Smooth muscle cell (in vitro differentiated cells): ENCODE results near the gene NEURL1B. TPM values are rescaled to one million over a fixed set of nuclear protein-coding genes. Genes with fewer than 3 reads are reported as not detected.

Experiments
- DNase-seq: peaks from one replicate; lab custom pipeline; 2025; ENCODE audit not compliant: unreplicated experiment; lab: John Stamatoyannopoulos, UW
- H2AFZ ChIP-seq: fragments of 200-600 bp; sonication (generic); 2 replicates; pipeline ENCODE4 v1.6.0; 2016; ENCODE audit warnings: antibody characterized with exemption, low read depth, mild to moderate bottlenecking
- H3F3A ChIP-seq: fragments of 200-600 bp; sonication (generic); 2 replicates; pipeline ENCODE4 v1.6.0; 2017; ENCODE audit warnings: antibody characterized with exemption, low read depth
- H3K27ac ChIP-seq: fragments of 200-600 bp; sonication (generic); 2 replicates; pipeline ENCODE4 v1.5.1; 2016; ENCODE audit warnings: low read depth, mild to moderate bottlenecking
- H3K27me3 ChIP-seq: fragments of 200-600 bp; sonication (generic); 2 replicates; pipeline ENCODE4 v1.6.1; 2016; ENCODE audit warnings: low read depth, mild to moderate bottlenecking
- H3K36me3 ChIP-seq: fragments of 200-600 bp; sonication (generic); 2 replicates; pipeline ENCODE4 v1.5.1; 2016; ENCODE audit warnings: low read depth
- H3K4me1 ChIP-seq: fragments of 200-600 bp; sonication (generic); 2 replicates; pipeline ENCODE4 v1.5.1; 2016; ENCODE audit warnings: low read depth
- H3K4me2 ChIP-seq: fragments of 200-600 bp; sonication (generic); 2 replicates; pipeline ENCODE4 v1.6.0; 2016; ENCODE audit warnings: mild to moderate bottlenecking
- H3K4me3 ChIP-seq: fragments of 200-600 bp; sonication (generic); 2 replicates; pipeline ENCODE4 v1.5.1; 2016; ENCODE audit warnings: mild to moderate bottlenecking
- H3K79me2 ChIP-seq: fragments of 200-600 bp; sonication (generic); 2 replicates; pipeline ENCODE4 v1.6.0; 2016; ENCODE audit warnings: low read depth, mild to moderate bottlenecking
- H3K9ac ChIP-seq: fragments of 200-600 bp; sonication (generic); 2 replicates; pipeline ENCODE4 v1.6.0; 2016; ENCODE audit warnings: low read depth
- H3K9me3 ChIP-seq: fragments of 200-600 bp; sonication (generic); replicated peaks from 2 replicates; pipeline ENCODE4 v1.5.1; 2016; ENCODE audit warnings: low read depth
- H4K20me1 ChIP-seq: fragments of 200-600 bp; sonication (generic); 2 replicates; pipeline ENCODE4 v1.6.0; 2016; ENCODE audit warnings: low read depth
- WGBS: methylation state at CpG from one replicate; pipeline ENCODE4 v1.1.7; 2016; ENCODE audit warnings: low lambda C conversion rate; 5-methylcytosine and 5-hydroxymethylcytosine counted together
- polyA plus RNA-seq: library from polyadenylated mRNA; unstranded; fragments of >200 nt; fragmentation: Nextera tagmentation; extraction: Ambion mirVana; gene quantifications from 2 replicates; pipeline ENCODE4 v1.2.1, GENCODE V29; 2016
- total RNA-seq: library from RNA; depleted of rRNA; stranded (reverse); fragments of >200 nt; gene quantifications from 2 replicates; pipeline ENCODE4 v1.2.3, GENCODE V29; 2014
- TF ChIP-seq, protein P1 (sequence below): fragments of 200-600 bp; sonication (generic); IDR thresholded peaks from 2 replicates; pipeline ENCODE4 v1.5.1; 2017; ENCODE audit warnings: borderline replicate concordance, mild to moderate bottlenecking, antibody characterized with exemption; ENCODE audit not compliant: insufficient read depth, poor library complexity, severe bottlenecking

The NEURL1B gene
- total and polyA plus RNA-seq, 2 experiments from 2014 or later, result 3.7 to 10.0 TPM

DNA sequence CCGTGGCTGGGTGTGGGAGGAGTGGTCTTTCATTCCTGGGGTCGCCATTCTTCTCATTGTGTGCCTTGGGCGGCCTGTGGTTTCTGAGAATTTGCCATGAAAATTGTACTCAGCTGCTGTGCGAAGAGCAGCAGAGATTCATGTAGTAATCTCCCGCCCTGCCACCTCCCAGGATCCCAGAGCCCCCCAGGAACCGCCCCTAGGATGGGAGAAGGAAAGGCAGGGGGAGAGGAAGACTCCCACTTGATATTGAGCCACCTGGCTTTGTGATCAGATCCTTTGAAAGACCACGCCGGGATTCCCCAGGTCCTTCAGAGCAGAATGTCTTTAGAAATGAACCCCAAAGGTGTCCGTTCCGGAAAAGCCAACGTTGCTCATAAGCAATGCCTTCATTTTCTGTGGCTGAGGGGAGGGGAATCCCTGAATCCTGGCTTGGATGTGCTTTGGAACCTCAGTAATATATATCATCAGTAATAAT lies 27.6 kb downstream of the NEURL1B start:
- Histone ChIP-seq H3K4me2 (no peak overlapping the region), H3K4me1 (peaks cover 6% of the 10 kb centered on the region), H3K27ac (no peak overlapping the region), H3K27me3 (no peaks in the 10 kb centered on the region), H3K79me2 (peaks cover 5% of the 10 kb centered on the region), H2AFZ (no peak overlapping the region), H3K9me3 (no peaks in the 10 kb centered on the region), H3K36me3 (no peaks in the 10 kb centered on the region), H3K9ac (no peak overlapping the region), H3F3A (no peaks in the 10 kb centered on the region), H4K20me1 (no peaks in the 10 kb centered on the region), H3K4me3 (no peak overlapping the region)
- TF ChIP-seq, protein P1, sequence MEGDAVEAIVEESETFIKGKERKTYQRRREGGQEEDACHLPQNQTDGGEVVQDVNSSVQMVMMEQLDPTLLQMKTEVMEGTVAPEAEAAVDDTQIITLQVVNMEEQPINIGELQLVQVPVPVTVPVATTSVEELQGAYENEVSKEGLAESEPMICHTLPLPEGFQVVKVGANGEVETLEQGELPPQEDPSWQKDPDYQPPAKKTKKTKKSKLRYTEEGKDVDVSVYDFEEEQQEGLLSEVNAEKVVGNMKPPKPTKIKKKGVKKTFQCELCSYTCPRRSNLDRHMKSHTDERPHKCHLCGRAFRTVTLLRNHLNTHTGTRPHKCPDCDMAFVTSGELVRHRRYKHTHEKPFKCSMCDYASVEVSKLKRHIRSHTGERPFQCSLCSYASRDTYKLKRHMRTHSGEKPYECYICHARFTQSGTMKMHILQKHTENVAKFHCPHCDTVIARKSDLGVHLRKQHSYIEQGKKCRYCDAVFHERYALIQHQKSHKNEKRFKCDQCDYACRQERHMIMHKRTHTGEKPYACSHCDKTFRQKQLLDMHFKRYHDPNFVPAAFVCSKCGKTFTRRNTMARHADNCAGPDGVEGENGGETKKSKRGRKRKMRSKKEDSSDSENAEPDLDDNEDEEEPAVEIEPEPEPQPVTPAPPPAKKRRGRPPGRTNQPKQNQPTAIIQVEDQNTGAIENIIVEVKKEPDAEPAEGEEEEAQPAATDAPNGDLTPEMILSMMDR, result no peak
- WGBS, result 88% methylated on average over 11 of the region's 11 CpGs
- DNase-seq, result no peak

DNA sequence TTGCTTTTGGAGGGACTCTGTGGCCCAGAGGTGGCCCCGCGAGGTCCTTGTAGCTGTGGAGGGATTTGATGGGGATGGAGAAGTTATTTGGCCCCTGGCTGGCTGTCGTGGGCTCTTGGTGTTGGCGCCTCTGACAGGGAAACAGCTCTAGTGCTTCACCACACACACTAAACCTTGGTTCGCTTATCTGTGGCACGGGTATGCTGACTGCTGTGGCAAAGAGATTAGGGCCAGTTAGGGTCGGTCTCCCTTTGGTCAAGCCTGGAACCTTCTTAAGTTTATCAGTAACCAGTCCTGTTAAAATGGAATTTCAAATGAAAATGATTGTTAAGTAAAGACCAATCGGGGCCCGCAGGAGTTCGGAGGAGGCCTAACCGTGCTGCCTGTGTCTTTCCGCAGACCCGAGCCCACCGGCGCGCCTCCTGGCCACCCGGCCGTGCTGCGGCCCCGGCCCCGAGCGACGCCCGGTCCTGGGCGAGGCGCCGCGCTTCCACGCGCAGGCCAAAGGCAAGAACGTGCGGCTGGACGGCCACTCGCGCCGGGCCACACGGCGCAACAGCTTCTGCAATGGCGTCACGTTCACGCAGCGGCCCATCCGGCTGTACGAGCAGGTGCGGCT lies 28.4 kb downstream of the NEURL1B start:
- H3K4me1 ChIP-seq, result peaks cover 5% of the 10 kb centered on the region
- WGBS, result 95% methylated on average over 45 of the region's 45 CpGs
- H3K79me2 ChIP-seq, result peaks cover 5% of the 10 kb centered on the region

DNA sequence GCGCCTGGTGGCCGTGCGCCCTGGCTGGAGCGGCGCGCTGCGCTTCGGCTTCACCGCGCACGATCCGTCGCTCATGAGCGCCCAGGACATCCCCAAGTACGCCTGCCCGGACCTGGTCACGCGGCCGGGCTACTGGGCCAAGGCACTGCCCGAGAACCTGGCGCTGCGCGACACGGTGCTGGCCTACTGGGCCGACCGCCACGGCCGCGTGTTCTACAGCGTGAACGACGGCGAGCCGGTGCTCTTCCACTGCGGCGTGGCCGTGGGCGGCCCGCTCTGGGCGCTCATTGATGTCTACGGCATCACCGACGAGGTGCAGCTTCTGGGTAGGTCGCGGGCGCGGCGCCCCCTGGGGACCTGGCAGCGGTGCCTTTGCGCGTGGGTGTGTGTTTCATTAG lies 28.9 kb downstream of the NEURL1B start:
- H3K36me3 ChIP-seq, result no peaks in the 10 kb centered on the region
- no peaks in the 10 kb centered on the region for H3K27me3 ChIP-seq

More for the DNA sequence above, 28.4 kb downstream of the NEURL1B start:
- Histone ChIP-seq H3K4me3 (no peak overlapping the region), H3K9me3 (no peaks in the 10 kb centered on the region), H3K9ac (no peak overlapping the region), H3F3A (no peaks in the 10 kb centered on the region), H4K20me1 (no peaks in the 10 kb centered on the region), H2AFZ (no peak overlapping the region), H3K27ac (no peak overlapping the region), H3K4me2 (no peak overlapping the region), H3K36me3 (no peaks in the 10 kb centered on the region), H3K27me3 (no peaks in the 10 kb centered on the region)
- TF ChIP-seq, protein P1, result no peak
- DNase-seq, result no peak

More for the DNA sequence above, 28.9 kb downstream of the NEURL1B start:
- Histone ChIP-seq H2AFZ (no peak overlapping the region), H3K4me1 (no peaks in the 10 kb centered on the region), H3F3A (no peaks in the 10 kb centered on the region), H3K4me2 (no peak overlapping the region), H3K27ac (no peak overlapping the region), H4K20me1 (peaks cover 3% of the 10 kb centered on the region), H3K79me2 (peaks cover 5% of the 10 kb centered on the region), H3K9me3 (no peaks in the 10 kb centered on the region), H3K4me3 (no peak overlapping the region), H3K9ac (no peak overlapping the region)
- TF ChIP-seq, protein P1, result no peak
- 96% methylated on average over 51 of the region's 51 CpGs for WGBS
- no peak for DNase-seq
